ENCODE measurements around the gene ZPBP2.

GRCh38 chr17:39822051-39822451 is 46.0 kb upstream of the ZPBP2 start:
- TF ChIP-seq CTCF (IDR thresholded peaks at IDR 0.05; ENCODE audit: low read length) (no peak), EZH2 (IDR thresholded peaks at IDR 0.05; ENCODE audit: borderline replicate concordance, low read length) (no peak)

All from OCI-LY1 (cell line).